Measurements from ENCODE around the gene MKKS.

Gene MKKS

GRCh38 chr20:10362674-10363073, 71.3 kb downstream of the MKKS start:
- no peaks in the 10 kb centered on the region for H3K36me3 ChIP-seq
- H3K27ac ChIP-seq = no peak overlapping the region
- no peaks in the 10 kb centered on the region for H3K27me3 ChIP-seq (ENCODE audit: insufficient read depth, low read depth, severe bottlenecking)
- H3K9me3 ChIP-seq (ENCODE audit: severe bottlenecking) = no peaks in the 10 kb centered on the region
- TF ChIP-seq CTCF (IDR thresholded peaks at IDR 0.05; ENCODE audit: low read depth, low read length) = no peak
- H3K4me3 ChIP-seq (ENCODE audit: low read depth, low read length) = no peak overlapping the region
- no peak for DNase-seq

GRCh38 chr20:10360878-10361277, 73.1 kb downstream of the MKKS start:
- TF ChIP-seq CTCF (IDR thresholded peaks at IDR 0.05; ENCODE audit: low read depth, low read length) = no peak
- H3K27ac ChIP-seq = no peak overlapping the region
- no peaks in the 10 kb centered on the region for H3K36me3 ChIP-seq
- no peak for DNase-seq
- no peaks in the 10 kb centered on the region for H3K9me3 ChIP-seq (ENCODE audit: severe bottlenecking)
- H3K4me3 ChIP-seq (ENCODE audit: low read depth, low read length) = no peak overlapping the region
- H3K27me3 ChIP-seq (ENCODE audit: insufficient read depth, low read depth, severe bottlenecking) = no peaks in the 10 kb centered on the region

- DNase-seq = no peak
- H3K27ac ChIP-seq = no peak overlapping the region
- no peak overlapping the region for H3K4me3 ChIP-seq (ENCODE audit: low read depth, low read length)
- no peaks in the 10 kb centered on the region for H3K27me3 ChIP-seq (ENCODE audit: insufficient read depth, low read depth, severe bottlenecking)
- no peaks in the 10 kb centered on the region for H3K9me3 ChIP-seq (ENCODE audit: severe bottlenecking)
- no peaks in the 10 kb centered on the region for H3K36me3 ChIP-seq
- TF ChIP-seq CTCF (IDR thresholded peaks at IDR 0.05; ENCODE audit: low read depth, low read length) = no peak
Observed at GRCh38 chr20:10359621-10360040, 74.4 kb downstream of the MKKS start.

- no peak for TF ChIP-seq CTCF (IDR thresholded peaks at IDR 0.05; ENCODE audit: low read depth, low read length)
- Histone ChIP-seq H3K27ac (no peak overlapping the region), H3K36me3 (no peaks in the 10 kb centered on the region), H3K4me3 (ENCODE audit: low read depth, low read length) (no peak overlapping the region), H3K27me3 (ENCODE audit: insufficient read depth, low read depth, severe bottlenecking) (no peaks in the 10 kb centered on the region), H3K9me3 (ENCODE audit: severe bottlenecking) (no peaks in the 10 kb centered on the region)
- no peak for DNase-seq
Observed at GRCh38 chr20:10357974-10358373, 76.0 kb downstream of the MKKS start.

GRCh38 chr20:10357061-10357708, 76.8 kb downstream of the MKKS start:
- no peak overlapping the region for H3K4me3 ChIP-seq (ENCODE audit: low read depth, low read length)
- no peak for DNase-seq
- no peaks in the 10 kb centered on the region for H3K36me3 ChIP-seq

More at GRCh38 chr20:10357061-10357708, 76.8 kb downstream of the MKKS start:
- TF ChIP-seq CTCF (IDR thresholded peaks at IDR 0.05; ENCODE audit: low read depth, low read length) = no peak
- H3K27ac ChIP-seq = no peak overlapping the region
- H3K27me3 ChIP-seq (ENCODE audit: insufficient read depth, low read depth, severe bottlenecking) = no peaks in the 10 kb centered on the region
- H3K9me3 ChIP-seq (ENCODE audit: severe bottlenecking) = no peaks in the 10 kb centered on the region
